T-helper 1 cell (primary cell): ENCODE results near the gene SERPINB1.
A peak's percentile ranks its signal among the peaks of the same experiment; 100 is the strongest.
"Not testable (repeated sequence)": the region's sequence is repeated elsewhere in the genome, so short reads cannot be mapped to it uniquely, and the experiment has no call there.

Source experiments
- DNase-seq, 5 donors: peaks; one replicate each; pipeline ENCODE4 v3.0.0-alpha.2; 2012 to 2020

The SERPINB1 gene

DNA sequence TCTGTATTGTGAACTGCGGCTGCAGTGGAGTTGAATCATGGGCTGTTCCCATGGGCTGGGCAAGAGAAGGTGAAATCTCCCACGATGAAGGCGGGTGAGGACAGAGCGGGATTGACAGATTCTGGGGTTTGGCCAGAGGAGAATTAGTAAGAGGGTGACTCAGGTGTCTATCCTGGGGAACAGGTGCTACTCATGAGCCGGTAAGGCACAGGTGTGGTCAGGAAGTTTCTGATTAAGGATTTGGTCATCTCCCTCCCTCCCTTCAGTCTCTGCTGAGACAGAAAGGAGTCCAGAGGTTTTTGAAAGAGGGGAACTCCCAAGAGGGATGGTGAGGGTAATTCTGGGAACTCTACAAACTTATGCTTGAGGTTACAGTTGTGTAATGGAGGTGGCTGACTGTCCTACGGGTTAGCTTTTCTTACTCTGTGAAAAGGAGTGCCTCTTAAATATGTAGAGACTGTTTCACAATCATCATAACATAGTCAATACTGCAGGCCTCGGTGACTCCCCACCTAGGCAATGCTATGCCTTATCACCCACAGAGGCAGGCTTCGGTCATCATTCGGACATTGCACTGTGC, 31.5 kb downstream of the SERPINB1 start:
- no peak for DNase-seq

DNA sequence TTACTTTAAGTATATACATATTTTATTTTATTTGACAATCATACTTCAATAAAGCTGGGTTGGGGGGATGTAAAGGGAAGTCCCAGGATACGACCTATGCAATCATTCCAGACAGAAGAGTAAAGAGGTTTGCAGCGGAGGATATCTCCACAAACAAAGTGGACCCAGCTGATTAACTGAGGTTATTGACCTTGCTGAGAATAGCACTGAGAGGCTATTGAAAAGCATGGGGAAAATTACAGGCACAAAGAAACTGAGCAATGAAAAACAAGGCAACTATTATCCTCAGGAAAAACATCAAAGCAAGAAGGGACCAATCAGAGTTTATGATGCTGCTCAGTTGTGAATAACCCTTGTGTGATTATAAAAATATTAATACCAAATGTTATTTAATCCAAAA, 32.6 kb downstream of the SERPINB1 start:
- DNase-seq, result no peak

DNA sequence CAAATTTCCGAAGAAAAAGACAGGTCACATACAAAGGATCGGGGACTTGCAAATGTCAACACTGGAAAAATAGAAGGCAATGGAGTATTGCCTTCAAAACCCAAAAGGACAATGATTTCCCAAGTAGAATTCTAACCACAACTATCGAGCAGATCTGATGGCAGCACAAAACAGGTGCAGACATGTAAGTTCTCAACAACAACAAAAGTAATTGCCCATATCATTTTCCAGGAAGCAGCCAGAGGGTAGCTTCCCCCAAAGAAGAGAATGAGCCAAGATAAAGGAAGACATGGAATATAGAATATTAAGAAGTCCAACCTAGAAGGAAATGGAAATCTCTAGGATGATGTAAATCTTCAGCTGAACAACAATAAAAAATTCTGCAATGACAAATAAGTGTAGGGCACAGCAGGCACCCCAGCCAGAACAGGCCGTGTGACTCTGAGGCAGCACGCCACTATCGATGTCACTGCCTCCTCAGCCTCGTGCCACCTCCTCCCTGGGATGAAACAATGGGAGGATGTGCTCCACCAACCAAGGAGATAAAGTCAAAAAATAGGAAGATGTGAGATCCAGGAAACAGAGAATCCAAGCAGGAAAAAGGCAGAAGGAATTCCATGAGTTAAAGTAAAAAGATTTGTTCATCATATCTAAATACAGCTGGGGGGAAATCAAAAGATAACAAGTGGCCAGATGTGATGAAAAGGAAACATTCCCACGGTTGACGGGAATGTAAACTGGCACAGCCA, 34.1 kb downstream of the SERPINB1 start:
- DNase-seq, result no peak

DNA sequence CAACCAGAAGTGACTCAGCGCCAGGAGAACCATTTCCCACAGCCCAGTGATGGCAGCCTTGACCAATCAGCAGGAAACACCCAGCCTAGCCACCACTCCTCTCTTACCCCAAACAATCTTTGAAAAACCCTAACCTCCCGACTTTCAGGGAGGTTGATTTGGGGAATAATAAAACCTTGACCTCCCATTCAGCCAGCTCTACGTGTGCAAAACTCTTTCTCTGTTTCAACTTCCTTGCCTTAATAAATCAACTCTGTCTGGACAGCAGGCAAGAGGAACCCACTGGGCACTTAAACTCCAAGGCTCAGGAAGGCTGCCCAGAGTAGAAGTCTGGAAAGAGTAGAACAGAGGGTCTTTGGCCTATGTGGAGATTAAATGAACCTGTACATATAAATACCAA, 35.0 kb downstream of the SERPINB1 start:
- DNase-seq, result no peak

DNA sequence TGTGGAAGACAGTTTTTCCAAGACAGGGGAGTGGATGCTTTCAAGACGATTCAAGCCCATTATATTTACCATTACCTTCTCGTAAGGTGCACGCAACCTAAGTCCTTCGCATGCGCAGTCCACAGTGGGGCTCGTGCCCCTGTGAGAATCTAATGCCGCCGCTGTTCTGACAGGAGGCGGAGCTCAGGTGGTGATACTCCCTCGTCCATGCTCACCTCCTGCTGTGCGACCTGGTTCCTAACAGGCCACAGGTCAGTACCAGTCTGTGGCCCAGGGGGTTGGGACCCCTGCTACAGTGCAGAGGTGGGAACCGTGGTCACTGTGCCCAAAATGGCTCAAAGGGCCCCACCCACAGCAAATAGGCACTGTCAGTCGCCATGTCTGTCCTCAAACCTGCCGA, 36.6 kb downstream of the SERPINB1 start:
- DNase-seq, result no peak

DNA sequence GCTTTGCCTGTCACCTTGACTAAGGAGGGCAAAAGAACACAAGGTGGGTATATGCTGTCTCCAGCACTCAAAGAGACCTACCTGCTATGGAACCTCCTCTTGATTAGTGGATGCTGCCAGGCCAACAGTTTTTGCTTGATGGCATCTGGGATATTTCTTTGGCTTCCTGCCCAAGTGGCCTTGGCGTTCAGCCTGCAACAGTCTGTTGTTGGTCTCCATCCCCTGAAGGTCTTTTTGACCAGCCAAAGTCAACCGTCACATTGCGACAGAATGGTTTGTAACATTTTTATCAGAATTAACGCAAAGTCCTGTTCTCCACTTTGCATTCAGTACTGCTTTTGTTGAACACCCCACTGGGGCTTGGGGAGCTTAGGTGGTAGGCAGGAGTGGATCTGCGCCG, 37.1 kb downstream of the SERPINB1 start:
- no peak for DNase-seq

DNA sequence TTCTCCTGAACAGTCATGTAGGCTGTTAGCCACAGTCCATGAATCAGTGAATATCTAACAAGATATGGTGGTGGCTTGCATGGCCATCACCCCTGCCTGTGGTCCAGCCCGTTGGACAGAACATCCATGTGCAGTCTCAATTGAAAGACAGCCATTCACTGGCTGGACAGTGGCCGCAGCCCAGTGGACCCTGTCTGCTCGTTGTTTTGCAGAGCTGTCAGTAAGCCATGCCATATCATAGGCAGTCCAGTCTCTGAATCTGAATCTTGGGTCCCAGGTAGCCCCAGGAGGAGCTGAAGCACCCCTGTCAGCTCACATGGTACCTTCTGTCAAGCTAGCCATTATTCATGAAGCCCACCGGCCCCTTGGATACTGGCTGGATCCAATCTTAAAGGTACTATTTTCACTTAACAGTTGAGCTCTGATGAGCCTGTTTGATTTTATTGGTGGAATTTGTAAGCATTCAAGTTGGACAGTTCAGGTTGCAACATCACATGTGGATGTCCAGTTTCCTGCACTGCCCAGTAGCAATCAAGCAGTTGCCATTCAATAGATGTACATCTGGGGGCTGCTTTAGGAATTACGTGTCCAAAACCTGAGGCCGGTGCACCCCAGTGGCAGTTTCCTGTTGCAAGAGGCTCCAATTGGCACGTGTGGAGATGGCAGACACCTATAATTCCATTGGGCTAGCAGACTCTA, 37.8 kb downstream of the SERPINB1 start:
- no peak for DNase-seq

DNA sequence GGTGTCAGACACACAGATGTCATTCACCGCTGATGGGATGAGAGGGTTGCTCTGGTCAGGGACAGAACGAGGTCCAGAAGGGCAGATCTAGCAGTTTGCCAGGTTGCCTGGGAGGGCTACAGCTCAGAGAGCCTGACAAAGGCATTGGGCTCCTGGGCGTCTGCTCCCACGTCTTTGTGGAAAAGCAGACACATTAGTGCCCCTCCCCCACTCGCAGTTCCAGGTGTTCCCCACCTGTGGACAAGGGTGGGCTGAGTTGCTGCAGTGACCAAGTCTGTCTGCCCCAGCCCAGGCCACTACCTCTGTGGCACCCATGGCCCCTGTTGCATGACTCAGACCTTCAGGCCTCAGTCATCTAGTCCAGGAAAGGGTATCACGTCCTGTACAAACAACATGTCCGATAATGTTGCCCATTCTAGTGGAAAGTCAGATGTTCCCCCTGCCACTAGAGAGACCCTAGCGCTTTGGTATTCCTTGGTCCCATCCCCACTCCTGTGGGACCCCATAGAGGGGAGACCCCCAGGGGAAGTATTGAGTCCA, 39.1 kb downstream of the SERPINB1 start:
- DNase-seq, result no peak

DNA sequence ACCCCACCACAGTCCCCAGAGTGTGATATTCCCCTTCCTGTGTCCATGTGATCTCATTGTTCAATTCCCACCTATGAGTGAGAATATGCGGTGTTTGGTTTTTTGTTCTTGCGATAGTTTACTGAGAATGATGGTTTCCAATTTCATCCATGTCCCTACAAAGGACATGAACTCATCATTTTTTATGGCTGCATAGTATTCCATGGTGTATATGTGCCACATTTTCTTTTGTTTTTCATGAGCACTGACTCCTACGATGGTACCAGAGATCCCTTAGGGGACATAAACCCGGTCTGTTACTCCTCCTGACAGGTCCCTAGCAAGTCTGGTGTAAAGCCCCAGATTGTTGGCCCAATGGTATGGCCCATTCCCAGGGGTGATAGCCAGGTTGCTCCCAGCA, 40.0 kb downstream of the SERPINB1 start:
- DNase-seq, result not testable (repeated sequence)

DNA sequence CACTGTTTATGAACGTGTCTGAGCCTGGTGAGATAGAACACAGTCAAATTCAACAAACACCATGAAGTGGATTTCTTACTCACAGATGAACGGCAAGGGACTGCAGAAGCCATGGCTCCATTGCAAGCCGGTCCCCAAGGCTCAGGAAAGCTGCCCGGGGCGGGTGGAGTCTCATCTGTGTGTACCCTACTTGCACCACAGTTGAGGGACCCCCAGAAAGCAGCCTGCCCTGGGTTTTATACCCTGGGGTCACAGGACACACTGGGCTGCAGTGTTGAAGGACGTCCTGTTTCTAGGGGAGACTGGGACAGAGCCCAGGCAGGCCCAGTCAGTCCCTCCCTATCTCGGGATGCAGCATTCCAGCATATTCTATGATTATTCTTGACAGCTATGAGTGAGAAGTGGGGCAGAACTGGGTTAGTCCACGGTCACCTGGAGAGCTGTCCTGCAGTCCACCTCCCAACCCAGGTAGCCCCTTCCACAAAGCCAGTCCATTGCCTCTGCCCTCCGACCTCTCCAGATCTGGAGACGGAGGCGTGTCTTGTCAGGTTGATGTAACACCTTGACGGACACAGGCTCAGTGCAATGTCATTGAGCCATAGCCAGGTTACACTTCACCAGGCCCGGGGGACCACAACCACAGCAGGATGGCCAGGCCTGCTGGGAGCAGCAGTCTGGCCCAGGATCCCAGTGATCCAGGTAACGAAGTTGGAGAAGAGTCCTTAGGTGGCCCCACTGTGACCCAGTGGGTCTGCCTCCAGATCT, 40.9 kb downstream of the SERPINB1 start:
- no peak for DNase-seq

DNA sequence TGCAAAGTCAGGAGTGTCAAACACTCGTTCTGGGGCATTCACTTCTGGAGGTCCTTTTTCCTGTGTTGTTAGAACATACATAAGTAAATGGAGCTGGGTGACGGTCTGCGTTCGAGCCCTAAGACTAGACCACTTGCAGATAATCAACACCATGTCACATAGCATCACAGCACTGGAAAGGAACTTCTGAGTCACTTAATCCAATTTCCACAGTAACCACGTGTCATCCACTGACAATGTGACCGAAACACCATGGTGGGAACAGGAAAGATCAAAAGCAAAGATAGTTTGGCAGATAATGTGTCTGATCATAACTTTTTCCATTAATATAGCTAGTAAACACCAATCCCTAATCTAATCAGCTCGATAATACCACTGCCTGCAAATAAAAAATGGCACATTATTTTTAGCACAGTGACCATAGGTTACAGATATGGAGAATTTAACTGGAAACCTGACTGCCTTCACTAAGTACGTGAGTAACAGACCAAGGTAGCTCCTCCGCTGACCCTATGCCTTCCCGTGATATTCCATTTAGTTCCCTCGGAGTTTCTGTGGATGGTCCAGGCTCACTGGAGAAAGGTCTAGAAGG, 41.6 kb downstream of the SERPINB1 start:
- DNase-seq, result peak in 1 of 5 donors; percentile 26

DNA sequence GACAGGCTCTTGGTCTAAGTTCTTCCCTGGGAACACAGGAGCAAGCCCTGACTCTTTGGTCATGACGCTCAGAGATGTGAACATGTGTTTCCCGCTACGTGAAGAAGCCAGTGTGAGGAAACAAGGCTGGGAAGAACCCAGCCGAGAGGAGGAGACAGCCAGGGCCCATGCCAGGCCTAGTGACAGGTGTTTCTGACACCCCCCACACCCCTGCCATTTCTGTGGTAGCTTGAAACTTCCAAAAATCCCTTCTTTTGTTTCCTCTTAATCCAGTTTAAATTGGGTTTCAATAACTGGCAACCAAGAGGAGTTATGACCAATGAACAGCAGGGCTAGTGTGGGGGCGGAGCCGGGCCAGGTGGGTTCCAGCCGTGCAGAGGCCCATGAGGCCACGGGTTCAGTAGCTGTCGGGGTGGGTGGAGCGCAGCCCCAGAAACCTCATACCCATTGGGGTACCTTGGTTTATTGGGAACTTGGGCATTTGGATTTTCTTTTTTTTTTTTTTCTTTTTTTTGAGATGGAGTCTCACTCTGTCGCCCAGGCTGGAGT, 43.0 kb downstream of the SERPINB1 start:
- DNase-seq, result no peak

DNA sequence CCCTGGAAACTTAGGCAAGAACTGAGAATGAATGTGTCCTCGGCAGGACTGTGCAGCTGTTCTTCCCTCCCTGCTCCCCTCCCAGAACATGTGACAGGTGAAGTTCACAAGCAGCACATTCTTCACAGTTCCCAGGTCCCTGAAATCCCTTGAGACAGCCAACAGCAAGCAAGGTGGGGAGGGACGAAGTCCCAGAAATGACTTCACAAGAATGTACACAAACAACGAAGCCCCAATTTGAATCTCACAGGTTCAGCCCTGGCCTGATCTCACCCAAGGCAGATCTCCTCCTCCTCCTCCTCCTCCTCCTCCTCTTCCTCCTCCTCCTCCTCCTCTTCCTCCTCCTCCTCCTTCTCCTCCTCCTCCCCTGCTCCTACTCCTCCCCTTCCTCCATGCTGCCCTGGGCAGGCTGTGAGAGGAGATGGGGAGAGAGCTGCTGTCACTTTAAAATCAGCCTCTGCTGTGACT, 44.1 kb downstream of the SERPINB1 start:
- no peak for DNase-seq

DNA sequence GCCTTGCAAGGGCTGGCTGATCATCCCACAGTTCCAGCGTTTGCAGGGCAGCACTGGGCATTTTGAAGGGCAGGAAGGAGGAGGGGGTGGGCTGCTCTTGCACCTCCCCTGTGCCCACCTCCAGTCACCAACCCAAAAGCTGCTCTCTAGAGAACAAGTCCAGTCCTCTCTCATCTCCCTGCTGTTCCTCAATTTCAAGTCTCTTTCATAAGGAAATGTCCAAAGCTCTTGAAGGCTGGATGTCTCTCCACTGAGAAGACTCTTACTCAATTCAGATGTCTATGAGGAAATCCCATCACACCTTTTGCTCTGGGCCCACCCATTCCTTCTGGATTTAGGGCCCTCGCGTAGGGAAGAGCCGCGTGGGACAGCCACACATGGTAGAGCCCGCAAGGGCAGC, 44.8 kb downstream of the SERPINB1 start:
- no peak for DNase-seq

DNA sequence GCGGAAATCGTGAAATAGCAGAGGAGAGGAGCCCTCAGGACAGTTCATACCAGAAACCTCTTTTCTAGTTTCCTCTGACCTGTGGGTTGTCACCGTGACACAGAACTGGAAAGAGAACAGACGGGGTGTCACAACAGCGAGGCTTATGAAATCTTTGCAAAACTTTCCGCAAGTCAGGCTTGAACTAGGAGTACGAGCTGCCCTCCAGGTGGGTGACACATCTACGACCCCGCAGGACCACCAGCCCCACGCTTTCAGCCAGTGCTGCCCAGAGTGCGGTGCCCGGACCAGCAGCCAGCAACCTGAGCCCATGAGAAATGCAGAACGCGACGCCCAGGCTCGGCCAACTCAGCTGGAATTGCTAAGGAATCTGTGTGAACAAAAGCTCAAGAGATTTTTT, 45.7 kb downstream of the SERPINB1 start:
- peak in 1 of 5 donors; percentile 14 for DNase-seq

DNA sequence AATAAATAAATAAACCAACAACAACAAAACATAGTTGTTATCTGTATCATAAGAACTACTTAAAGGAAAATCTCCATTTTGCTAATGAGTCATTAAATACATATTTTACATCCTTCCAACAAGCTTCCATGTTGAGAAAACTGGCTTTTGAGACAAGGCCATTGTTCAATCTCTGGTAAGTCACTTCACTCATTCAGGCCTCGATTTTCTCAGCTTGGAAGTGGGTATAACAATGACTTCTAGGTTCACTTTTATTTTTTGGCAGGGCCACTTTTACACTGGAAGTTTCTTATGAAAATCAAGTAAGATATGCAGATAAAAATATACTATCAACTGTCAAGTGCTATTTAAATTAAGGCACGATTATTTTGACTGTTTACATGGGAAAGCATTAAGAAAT, 46.5 kb downstream of the SERPINB1 start:
- no peak for DNase-seq

DNA sequence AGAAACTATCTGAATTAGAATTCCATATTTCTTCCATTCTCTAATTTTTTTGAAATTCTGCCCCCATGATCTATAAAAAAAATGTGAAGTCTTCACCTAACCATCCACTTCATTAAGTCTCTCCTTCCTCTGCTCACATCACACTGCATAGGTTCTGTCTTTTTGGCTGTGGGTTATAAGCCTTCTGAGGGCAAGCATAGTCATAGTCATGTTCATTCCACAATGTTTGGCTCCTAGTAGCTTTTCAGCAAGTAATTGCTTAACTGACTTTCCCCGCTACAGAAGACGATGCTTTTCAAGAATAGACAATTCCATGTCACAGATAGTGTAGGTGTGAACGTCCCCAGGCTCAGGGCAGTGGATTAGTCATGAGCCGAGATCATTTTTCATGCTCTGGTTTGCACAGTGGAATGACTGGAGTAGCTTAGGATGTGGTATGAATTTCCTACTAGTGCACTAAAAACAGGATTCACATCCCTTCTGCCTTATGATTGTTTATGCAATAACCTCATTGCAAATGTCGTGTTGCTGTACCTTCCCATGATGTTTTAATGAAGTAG, 47.4 kb downstream of the SERPINB1 start:
- no peak for DNase-seq

DNA sequence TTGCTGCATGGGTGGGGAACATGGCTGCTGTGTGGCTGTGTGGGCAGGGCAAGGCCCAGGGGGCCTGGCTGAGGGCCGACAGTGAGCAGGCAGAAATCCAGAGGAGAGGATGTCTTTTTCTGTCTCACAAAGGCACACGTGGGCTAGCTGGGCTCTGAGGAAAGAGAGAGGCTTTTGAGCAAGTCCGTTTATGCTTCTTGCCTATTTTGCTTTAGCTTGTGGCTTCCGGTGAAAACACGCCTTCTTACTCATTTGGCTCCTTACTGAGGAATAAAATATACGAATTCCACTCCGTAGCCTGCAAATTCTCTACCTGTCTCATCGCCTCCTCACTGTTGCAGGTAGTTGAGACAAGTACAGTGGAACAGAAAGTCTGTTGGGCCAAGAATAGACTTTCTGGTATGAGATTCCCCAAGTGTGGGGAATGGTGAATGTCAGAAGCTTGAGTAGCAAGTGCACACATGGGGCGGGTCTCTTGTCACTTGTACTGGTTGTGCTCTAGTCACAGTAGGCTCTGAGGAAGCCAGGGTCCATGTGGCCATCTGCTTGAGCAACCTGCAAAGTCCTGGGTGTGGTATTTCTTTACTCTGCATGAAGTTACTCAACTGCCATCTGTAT, 48.0 kb downstream of the SERPINB1 start:
- peak in 1 of 5 donors; percentile 50 for DNase-seq

DNA sequence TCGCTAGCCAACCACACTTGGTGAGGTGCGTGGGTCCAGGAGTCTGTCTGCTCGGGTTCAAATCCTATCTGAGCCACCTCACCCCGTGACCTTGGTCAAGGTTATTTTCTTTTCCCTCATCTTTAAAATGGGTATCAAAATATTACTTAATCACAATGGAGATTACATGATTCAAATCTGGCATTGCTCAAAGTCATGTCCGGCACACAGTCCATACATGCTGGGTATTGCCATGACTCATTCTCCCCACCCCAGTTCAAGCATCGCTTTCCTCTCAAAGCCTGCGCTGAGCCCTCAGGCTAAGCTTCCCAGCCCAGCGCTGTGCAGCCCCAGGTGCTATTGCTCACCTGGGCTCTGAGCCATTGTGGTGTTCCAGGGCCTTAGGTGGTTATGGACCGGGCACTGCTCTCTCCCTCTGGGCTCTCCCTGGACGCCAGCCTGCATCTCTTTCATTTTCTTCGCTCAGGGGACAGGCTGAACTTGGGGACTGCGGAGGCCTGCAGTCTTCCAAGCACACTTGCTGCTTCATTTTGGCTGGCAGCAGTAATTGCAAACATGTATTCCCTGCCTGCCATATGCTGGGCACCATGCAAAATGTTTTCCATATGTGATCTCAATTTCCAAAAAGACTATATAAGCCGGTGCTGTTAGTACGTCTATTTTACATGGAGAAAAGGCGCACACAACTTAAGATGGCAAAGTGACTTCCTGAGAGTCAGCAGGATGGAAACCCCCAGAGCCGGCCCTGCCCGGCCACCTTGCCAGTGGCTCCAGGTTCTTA, 49.1 kb downstream of the SERPINB1 start:
- DNase-seq, result no peak

DNA sequence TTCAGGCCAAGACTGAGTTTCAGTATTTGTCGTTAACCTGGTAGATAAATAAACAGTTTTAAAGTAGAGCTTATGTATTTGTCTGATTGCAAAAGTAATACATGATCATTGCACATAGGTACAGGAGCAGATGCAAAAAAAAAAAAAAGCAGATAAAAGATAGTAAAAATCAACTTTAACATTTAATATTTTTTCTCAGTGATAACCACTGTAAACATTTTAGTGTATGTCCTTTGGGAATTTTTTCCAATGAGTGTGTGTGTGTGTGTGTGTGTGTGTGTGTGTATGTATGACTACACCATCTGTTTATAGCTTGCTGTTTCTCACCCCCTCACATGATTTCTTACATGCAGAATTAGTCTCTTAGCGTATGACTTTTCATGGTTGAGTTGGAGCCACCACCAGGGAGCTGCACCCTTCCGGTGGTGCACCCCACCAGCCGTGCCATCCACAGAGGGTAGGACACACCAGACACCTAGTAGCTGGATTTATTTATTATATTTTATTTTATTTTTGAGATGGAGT, 50.2 kb downstream of the SERPINB1 start:
- no peak for DNase-seq
